H1 (cell line): ENCODE measurements around the gene SYDE2. TPM values are rescaled to one million over a fixed set of nuclear protein-coding genes. Genes with fewer than 3 reads are reported as not detected.
A peak's percentile ranks its signal among the peaks of the same experiment; 100 is the strongest.

Source experiments
- CTCF ChIA-PET: fragments of 300-600 bp; sonication (Branson Sonifier 250); formaldehyde crosslinking; loops from one replicate; lab custom pipeline; 2021; ENCODE audit not compliant: partially characterized antibody; lab: Charles Lee
- POLR2A ChIA-PET: fragments of 300-600 bp; sonication (Branson Sonifier 250); formaldehyde crosslinking; loops from one replicate; lab custom pipeline; 2021; ENCODE audit warnings: inconsistent platforms; ENCODE audit not compliant: partially characterized antibody; lab: Charles Lee
- DNase-seq, 2 experiments: peaks; one replicate each; pipeline versions ENCODE4 v3.0.0 to v3.0.0-alpha.2; 2010 to 2022; ENCODE audit warnings: low spot score in 2 of 2, low read depth in 1 of 2, mixed read lengths in 1 of 2
- FAIRE-seq: peaks from 2 replicates; lab custom pipeline; 2011; peaks lifted over from hg19 to GRCh38; lab: Jason Lieb, UNC
- H2AFZ ChIP-seq: 2 replicates; pipeline ENCODE4 v1.8.1; 2012; ENCODE audit warnings: low read length, inconsistent platforms
- H2AK5ac ChIP-seq: 2 replicates; pipeline ENCODE4 v1.6.1; 2013; ENCODE audit warnings: low read depth, low read length
- H2BK120ac ChIP-seq: replicated peaks from 2 replicates; pipeline ENCODE3; 2013; ENCODE audit warnings: low read depth, low read length, inconsistent platforms
- H2BK12ac ChIP-seq: 2 replicates; pipeline ENCODE4 v1.6.1; 2013; ENCODE audit warnings: low read depth, low read length
- H2BK15ac ChIP-seq: 2 replicates; pipeline ENCODE4 v1.6.1; 2013; ENCODE audit warnings: low read length
- H2BK20ac ChIP-seq: 2 replicates; pipeline ENCODE4 v1.6.1; 2013; ENCODE audit warnings: low read length
- H2BK5ac ChIP-seq: 2 replicates; pipeline ENCODE4 v1.6.1; 2013; ENCODE audit warnings: low read depth, low read length
- H3K14ac ChIP-seq: 2 replicates; pipeline ENCODE4 v1.6.1; 2013; ENCODE audit warnings: inconsistent platforms; ENCODE audit not compliant: insufficient read length
- H3K18ac ChIP-seq: 2 replicates; pipeline ENCODE4 v1.6.1; 2013; ENCODE audit warnings: low read length; ENCODE audit errors: extremely low read depth
- H3K23ac ChIP-seq: 2 replicates; pipeline ENCODE4 v1.6.1; 2013; ENCODE audit warnings: inconsistent platforms; ENCODE audit not compliant: insufficient read length
- H3K23me2 ChIP-seq: 2 replicates; pipeline ENCODE4 v1.6.1; 2013; ENCODE audit warnings: low read depth, low read length
- H3K27ac ChIP-seq: 2 replicates; pipeline ENCODE4 v1.6.1; 2011; ENCODE audit warnings: low read depth, low read length, inconsistent platforms
- H3K27me3 ChIP-seq, 4 experiments: replicated peaks in 1 of 4; 1 replicate in 1 of 4; 2 replicates in 3 of 4; pipeline versions ENCODE4 v1.6.1 to v1.8.1; 2011 to 2013; ENCODE audit warnings: low read length in 3 of 4, mild to moderate bottlenecking in 3 of 4, inconsistent platforms in 2 of 4, mixed read lengths in 2 of 4, moderate library complexity in 1 of 4; ENCODE audit not compliant: control insufficient read depth in 3 of 4, insufficient read depth in 3 of 4; ENCODE audit errors: extremely low read depth in 1 of 4
- H3K36me3 ChIP-seq, 4 experiments: 2 replicates each; pipeline versions ENCODE4 v1.6.1 to v1.8.1; 2011 to 2013; ENCODE audit warnings: mild to moderate bottlenecking in 4 of 4, low read length in 3 of 4, moderate library complexity in 2 of 4, control low read depth in 1 of 4, inconsistent platforms in 1 of 4; ENCODE audit not compliant: insufficient read depth in 4 of 4, control insufficient read depth in 2 of 4
- H3K4ac ChIP-seq: replicated peaks from 2 replicates; pipeline ENCODE3; 2013; ENCODE audit warnings: low read length, low read depth, mixed read lengths, inconsistent platforms; ENCODE audit not compliant: insufficient read length
- H3K4me1 ChIP-seq, 4 experiments: replicated peaks in 1 of 4; 1 replicate in 1 of 4; 2 replicates in 3 of 4; pipeline versions ENCODE4 v1.6.1 to v1.8.1; 2011 to 2013; ENCODE audit warnings: low read length in 3 of 4, inconsistent platforms in 2 of 4, mixed read lengths in 1 of 4; ENCODE audit not compliant: insufficient read depth in 4 of 4, control insufficient read depth in 3 of 4
- H3K4me2 ChIP-seq, 2 experiments: 2 replicates each; pipeline versions ENCODE4 v1.6.1 to v1.8.1; 2011 to 2013; ENCODE audit warnings: low read depth in 2 of 2, low read length in 2 of 2, control low read depth in 1 of 2, inconsistent platforms in 1 of 2, mild to moderate bottlenecking in 1 of 2; ENCODE audit not compliant: insufficient read depth in 1 of 2
- H3K4me3 ChIP-seq, 4 experiments: fragments of 200-600, 300-600 bp in 1 of 4; sonication (generic), shearing (Covaris generic), sonication (Bioruptor Twin) in 1 of 4; 2 replicates each; pipeline versions ENCODE4 v1.5.1 to v1.8.1; 2011 to 2016; ENCODE audit warnings: low read length in 4 of 4, low read depth in 3 of 4, control low read depth in 2 of 4, inconsistent platforms in 2 of 4, mild to moderate bottlenecking in 2 of 4, mixed read lengths in 1 of 4, moderate library complexity in 1 of 4; ENCODE audit not compliant: insufficient read depth in 2 of 4; ENCODE audit errors: extremely low read depth in 1 of 4
- H3K56ac ChIP-seq: replicated peaks from 2 replicates; pipeline ENCODE3; 2013; ENCODE audit warnings: low read depth, mild to moderate bottlenecking, mixed read lengths, low read length, inconsistent platforms; ENCODE audit not compliant: insufficient read length
- H3K79me1 ChIP-seq: 2 replicates; pipeline ENCODE4 v1.6.1; 2013; ENCODE audit warnings: low read depth, low read length, control low read depth
- H3K79me2 ChIP-seq, 2 experiments: 2 replicates each; pipeline versions ENCODE4 v1.6.1 to v1.8.1; 2012 to 2013; ENCODE audit warnings: low read length in 2 of 2, mild to moderate bottlenecking in 2 of 2, inconsistent platforms in 1 of 2; ENCODE audit not compliant: insufficient read depth in 2 of 2, control insufficient read depth in 1 of 2
- H3K9ac ChIP-seq, 4 experiments: replicated peaks in 1 of 4; 1 replicate in 1 of 4; 2 replicates in 3 of 4; pipeline versions ENCODE4 v1.6.1 to v1.8.1; 2011 to 2013; ENCODE audit warnings: low read depth in 3 of 4, low read length in 3 of 4, control low read depth in 2 of 4, mild to moderate bottlenecking in 2 of 4, moderate library complexity in 2 of 4, inconsistent platforms in 1 of 4; ENCODE audit errors: extremely low read depth in 1 of 4
- H3K9me3 ChIP-seq, 2 experiments: 2 replicates each; pipeline versions ENCODE4 v1.6.1 to v1.8.1; 2012 to 2013; ENCODE audit warnings: mild to moderate bottlenecking in 2 of 2, moderate library complexity in 2 of 2, control low read depth in 1 of 2, inconsistent platforms in 1 of 2, low read depth in 1 of 2, low read length in 1 of 2, mixed read lengths in 1 of 2; ENCODE audit not compliant: insufficient read depth in 2 of 2
- H4K20me1 ChIP-seq, 2 experiments: replicated peaks in 1 of 2; 2 replicates each; pipeline versions ENCODE3 to v1.8.1; 2011 to 2013; ENCODE audit warnings: inconsistent platforms in 2 of 2, low read length in 2 of 2, mild to moderate bottlenecking in 1 of 2; ENCODE audit not compliant: insufficient read depth in 2 of 2, control insufficient read depth in 1 of 2
- H4K5ac ChIP-seq: 2 replicates; pipeline ENCODE4 v1.6.1; 2013; ENCODE audit warnings: low read length, low read depth, mixed read lengths, inconsistent platforms; ENCODE audit not compliant: insufficient read length
- H4K8ac ChIP-seq: 2 replicates; pipeline ENCODE4 v1.8.0; 2013; ENCODE audit warnings: mild to moderate bottlenecking, moderate library complexity, low read length, inconsistent platforms; ENCODE audit not compliant: insufficient read depth; ENCODE audit errors: extremely low read depth
- H4K91ac ChIP-seq: replicated peaks from 2 replicates; pipeline ENCODE3; 2013; ENCODE audit warnings: low read length, mixed read lengths, inconsistent platforms; ENCODE audit not compliant: insufficient read length
- BCL11A ChIP-seq, 2 experiments: IDR thresholded peaks; one replicate each; pipeline ENCODE4 v1.6.1; 2011; ENCODE audit warnings: low read depth in 2 of 2, low read length in 2 of 2, mild to moderate bottlenecking in 2 of 2
- CBX8 ChIP-seq: fragments of 300-800, 300-1000 bp; sonication (generic); IDR thresholded peaks from 2 replicates; pipeline ENCODE4 v1.7.1; 2016; ENCODE audit warnings: low read depth, low read length, borderline replicate concordance
- GTF2F1 ChIP-seq: IDR thresholded peaks from 2 replicates; pipeline ENCODE4 v1.6.1; 2012; ENCODE audit warnings: low read depth, low read length, improper control_type of control experiment, borderline replicate concordance
- RFX5 ChIP-seq: IDR thresholded peaks from 2 replicates; pipeline ENCODE4 v1.6.1; 2011; ENCODE audit warnings: low read depth, low read length, improper control_type of control experiment, borderline replicate concordance
- RXRA ChIP-seq: IDR thresholded peaks from 2 replicates; pipeline ENCODE4 v1.6.1; 2011; ENCODE audit warnings: low read depth, mild to moderate bottlenecking, low read length, moderate library complexity; ENCODE audit not compliant: insufficient read depth
- WGBS, 2 experiments: shearing (Covaris generic) in 1 of 2; methylation state at CpG; one replicate each; pipeline versions ENCODE4 v1.1.6 to v1.1.7; 2013 to 2015; ENCODE audit warnings: low lambda C conversion rate in 2 of 2, mixed read lengths in 2 of 2, inconsistent platforms in 1 of 2, low coverage in 1 of 2, missing lambda C conversion rate in 1 of 2; ENCODE audit not compliant: insufficient replicate concordance in 2 of 2, insufficient coverage in 1 of 2, insufficient read length in 1 of 2; ENCODE audit errors: extremely low coverage in 1 of 2, missing lambda C conversion rate in 1 of 2; 5-methylcytosine and 5-hydroxymethylcytosine counted together
- polyA plus RNA-seq, 7 experiments: library from polyadenylated mRNA; depleted of rRNA in 3 of 7; stranded (reverse) in 5 of 7; unstranded in 2 of 7; fragments of >200 nt in 5 of 7; fragments of 200-250 nt in 2 of 7; gene quantifications; 1 replicate in 5 of 7; 2 replicates in 1 of 7; 4 replicates in 1 of 7; pipeline versions ENCODE4 v1.2.1 to v1.2.3, GENCODE V29; 2011 to 2013; ENCODE audit warnings: missing spikeins in 2 of 7, mixed read lengths in 2 of 7
- total RNA-seq: library from RNA; stranded (reverse); fragmentation: NEBNext Ultra II Directional; extraction: Animal tissue kit (Norgen Biotek cat#: 25700); gene quantifications from 2 replicates; pipeline ENCODE4 v1.2.1, GENCODE V29; 2021

Gene SYDE2
- total and polyA plus RNA-seq, 2 of the 8 experiments (the other 6 are each of a cell fraction or from before 2014, with no cell fraction given) = 1.6 to 14.6 TPM

DNA sequence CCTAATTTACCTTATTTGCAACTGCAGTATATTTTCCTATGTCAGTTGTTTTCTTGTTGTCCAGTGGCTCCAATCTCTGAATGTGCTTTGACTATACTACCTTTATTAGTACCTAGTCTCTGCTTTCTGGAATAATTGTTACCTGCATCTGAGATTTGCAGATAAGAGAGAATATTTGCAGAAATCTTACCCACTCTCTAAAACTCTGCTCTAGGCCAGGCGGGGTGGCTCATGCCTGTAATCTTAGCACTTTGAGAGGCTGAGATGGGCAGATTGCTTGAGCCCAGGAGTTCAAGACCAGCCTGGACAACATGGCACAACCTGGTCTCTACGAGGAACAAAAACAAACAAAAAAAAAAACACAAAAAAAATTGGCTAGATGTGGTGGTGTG lies 2.0 kb upstream of the SYDE2 start:
- Histone ChIP-seq H2AFZ (no peak overlapping the region), H2BK20ac (no peak overlapping the region), H2AK5ac (no peak overlapping the region), H3K4me2 (peak overlapping the region in 1 of 2 experiments; percentile 73; a peak in 1 of 4 replicates), H2BK15ac (no peak overlapping the region; the same call in 1 of the 2 replicates), H4K8ac (no peak overlapping the region), H3K14ac (no peak overlapping the region), H2BK12ac (no peak overlapping the region), H3K79me2 (peaks cover 0 to 24% of the 10 kb centered on the region in 2 experiments; a peak in 2 of 4 replicates), H3K27me3 (no peaks in the 10 kb centered on the region), H4K5ac (no peak overlapping the region), H3K36me3 (no peaks in the 10 kb centered on the region), H3K18ac (no peak overlapping the region), H3K4me1 (peaks cover 0 to 3% (median 0%) of the 10 kb centered on the region in 4 experiments; a peak in 2 of 7 replicates), H4K20me1 (no peaks in the 10 kb centered on the region), H3K56ac (no peak overlapping the region), H3K23me2 (peaks cover 11% of the 10 kb centered on the region), H3K9me3 (no peaks in the 10 kb centered on the region), H3K23ac (no peak overlapping the region), H2BK120ac (no peak overlapping the region), H3K79me1 (0 out of 2 replicates have a peak, but pooled peaks cover 2% of the 10 kb centered on the region), H2BK5ac (no peak overlapping the region), H3K9ac (no peak overlapping the region), H3K27ac (no peak overlapping the region), H3K4me3 (peak overlapping the region in 1 of 4 experiments; percentile 82; a peak in 1 of 8 replicates), H3K4ac (no peak overlapping the region), H4K91ac (no peak overlapping the region)
- 85% methylated on average over 2 of the region's 2 CpGs; no CpG with 5 or more reads in 1 of the 2 experiments for WGBS, 2 experiments
- no peak for FAIRE-seq
- DNase-seq = no peak
- ChIA-PET POLR2A (no interaction called here), CTCF (interaction anchor here (1.6 kb wide), 2 partner anchors 10 to 22 kb away, joined by 3 to 4 read pairs; no protein-coding TSS in a partner anchor)
- TF ChIP-seq GTF2F1 (no peak), RFX5 (no peak), RXRA (no peak), CBX8 (no peak), BCL11A (IDR thresholded peaks at IDR 0.05; ENCODE audit: low read depth in 2 of 2, low read length in 2 of 2) (no peak)
